Small intestine (tissue), 7 donors: ENCODE results near the gene PREX1. TPM values are rescaled to one million over a fixed set of nuclear protein-coding genes. Genes with fewer than 3 reads are reported as not detected.

Source experiments
- DNase-seq, 2 donors: peaks; one replicate each; pipeline versions ENCODE4 v3.0.0 to v3.0.0-alpha.2; 2013
- FAIRE-seq: peaks from 2 replicates; lab custom pipeline; 2012; peaks lifted over from hg19 to GRCh38; lab: Jason Lieb, UNC
- H3K27ac ChIP-seq, 3 donors: one replicate each; pipeline ENCODE4 v1.5.1; 2013; ENCODE audit warnings: low read length in 2 of 3, mild to moderate bottlenecking in 2 of 3, control low read depth in 1 of 3, inconsistent platforms in 1 of 3, low read depth in 1 of 3, moderate library complexity in 1 of 3
- H3K27me3 ChIP-seq, 3 donors: one replicate each; pipeline ENCODE4 v1.6.1; 2013; ENCODE audit warnings: low read length in 3 of 3, inconsistent platforms in 1 of 3; ENCODE audit not compliant: control insufficient read depth in 3 of 3, insufficient read depth in 3 of 3
- H3K36me3 ChIP-seq, 3 donors: one replicate each; pipeline ENCODE4 v1.6.1; 2013; ENCODE audit warnings: low read length in 3 of 3, inconsistent platforms in 1 of 3, low read depth in 1 of 3, mild to moderate bottlenecking in 1 of 3, moderate library complexity in 1 of 3; ENCODE audit not compliant: control insufficient read depth in 3 of 3, insufficient read depth in 2 of 3
- H3K4me1 ChIP-seq, 3 donors: one replicate each; pipeline ENCODE4 v1.6.1; 2013; ENCODE audit warnings: low read length in 2 of 3, inconsistent platforms in 1 of 3, low read depth in 1 of 3, mild to moderate bottlenecking in 1 of 3, moderate library complexity in 1 of 3; ENCODE audit not compliant: control insufficient read depth in 3 of 3, insufficient read depth in 2 of 3
- H3K4me3 ChIP-seq, 3 donors: one replicate each; pipeline ENCODE4 v1.5.1; 2013; ENCODE audit warnings: low read length in 3 of 3, control low read depth in 1 of 3, inconsistent platforms in 1 of 3, low read depth in 1 of 3, mild to moderate bottlenecking in 1 of 3, moderate library complexity in 1 of 3
- H3K9me3 ChIP-seq, 2 donors: one replicate each; pipeline ENCODE4 v1.6.1; 2013; ENCODE audit warnings: low read depth in 1 of 2, low read length in 1 of 2; ENCODE audit not compliant: control insufficient read depth in 2 of 2, insufficient read depth in 1 of 2
- WGBS, 3 donors: extraction: QIAGEN DNeasy Blood & Tissue Kit; methylation state at CpG; one replicate each; pipeline ENCODE4 v1.1.7; 2013; 5-methylcytosine and 5-hydroxymethylcytosine counted together
- polyA plus RNA-seq, 4 donors: library from polyadenylated mRNA; stranded (reverse) in 3 of 4; unstranded in 1 of 4; fragments of 200-250 nt in 3 of 4; fragments of 120-200 nt in 1 of 4; gene quantifications; one replicate each; pipeline versions ENCODE4 v1.2.1 to v1.2.3, GENCODE V29; 2013
- donor health status: healthy with polysubstance abuse.
- donor health status: control.
- donor health status: control.
- donor health status: Bipolar disorder and iron deficiency.
- donor health status: healthy.

The PREX1 gene
- polyA plus RNA-seq, 4 donors, result 1.8 to 9.9 (median 8.0) TPM

- WGBS, 3 donors, result 84 to 87% (median 85%) methylated on average over 1 of the region's 1 CpG
- FAIRE-seq (no peak), DNase-seq (no peak)
- Histone ChIP-seq H3K27me3 (peaks cover 0 to 2% (median 0%) of the 10 kb centered on the region in 3 donors), H3K9me3 (no peaks in the 10 kb centered on the region), H3K27ac (no peak overlapping the region), H3K4me3 (no peak overlapping the region), H3K4me1 (no peaks in the 10 kb centered on the region), H3K36me3 (no peaks in the 10 kb centered on the region)
These were observed 34.5 kb upstream of the PREX1 start for GRCh38 chr20:48862279-48862678.

- Histone ChIP-seq H3K27ac (no peak overlapping the region), H3K9me3 (no peaks in the 10 kb centered on the region), H3K36me3 (no peaks in the 10 kb centered on the region), H3K4me1 (no peaks in the 10 kb centered on the region), H3K4me3 (no peak overlapping the region), H3K27me3 (peaks cover 0 to 2% (median 0%) of the 10 kb centered on the region in 3 donors)
- FAIRE-seq, result no peak
- DNase-seq, result no peak
- 77 to 87% (median 83%) methylated on average over 2 of the region's 2 CpGs for WGBS, 3 donors
These were observed 33.6 kb upstream of the PREX1 start for GRCh38 chr20:48861444-48861843.

GRCh38 chr20:48858075-48858790, 30.4 kb upstream of the PREX1 start:
- no peak for DNase-seq
- 64 to 74% (median 70%) methylated on average over 6 of the region's 6 CpGs for WGBS, 3 donors

GRCh38 chr20:48856130-48856529, 28.3 kb upstream of the PREX1 start:
- FAIRE-seq, result no peak
- no peaks in the 10 kb centered on the region for H3K9me3 ChIP-seq

More at GRCh38 chr20:48858075-48858790, 30.4 kb upstream of the PREX1 start:
- no peaks in the 10 kb centered on the region for H3K36me3 ChIP-seq
- H3K4me3 ChIP-seq, result no peak overlapping the region
- no peak for FAIRE-seq
- no peaks in the 10 kb centered on the region for H3K4me1 ChIP-seq
- no peaks in the 10 kb centered on the region for H3K9me3 ChIP-seq
- peak overlapping the region in 1 of 3 donors; percentile 24 for H3K27ac ChIP-seq
- H3K27me3 ChIP-seq, result no peaks in the 10 kb centered on the region

GRCh38 chr20:48855046-48855445, 27.2 kb upstream of the PREX1 start:
- no peak for FAIRE-seq
- no peaks in the 10 kb centered on the region for H3K36me3 ChIP-seq
- DNase-seq, result no peak
- H3K4me1 ChIP-seq, result no peaks in the 10 kb centered on the region
- H3K9me3 ChIP-seq, result no peaks in the 10 kb centered on the region
- no peaks in the 10 kb centered on the region for H3K27me3 ChIP-seq
- H3K27ac ChIP-seq, result no peak overlapping the region
- WGBS, 3 donors, result 77 to 89% (median 88%) methylated on average over 4 of the region's 4 CpGs
- H3K4me3 ChIP-seq, result no peak overlapping the region

More at GRCh38 chr20:48856130-48856529, 28.3 kb upstream of the PREX1 start:
- Histone ChIP-seq H3K4me3 (no peak overlapping the region), H3K36me3 (no peaks in the 10 kb centered on the region), H3K4me1 (no peaks in the 10 kb centered on the region), H3K27ac (no peak overlapping the region), H3K27me3 (no peaks in the 10 kb centered on the region)
- no peak for DNase-seq
- WGBS, 3 donors, result 91 to 92% (median 91%) methylated on average over 3 to 5 of the region's 5 CpGs

- Histone ChIP-seq H3K27me3 (no peaks in the 10 kb centered on the region), H3K9me3 (no peaks in the 10 kb centered on the region), H3K4me1 (no peaks in the 10 kb centered on the region), H3K36me3 (no peaks in the 10 kb centered on the region), H3K4me3 (no peak overlapping the region), H3K27ac (no peak overlapping the region)
- FAIRE-seq (no peak), DNase-seq (no peak)
These were observed 24.8 kb upstream of the PREX1 start for GRCh38 chr20:48852609-48853008.

- Histone ChIP-seq H3K4me1 (no peaks in the 10 kb centered on the region), H3K9me3 (no peaks in the 10 kb centered on the region), H3K4me3 (no peak overlapping the region), H3K27ac (no peak overlapping the region), H3K36me3 (no peaks in the 10 kb centered on the region), H3K27me3 (peaks cover 0 to under 1% (median 0%) of the 10 kb centered on the region in 3 donors)
- no peak for DNase-seq
- WGBS, 3 donors, result 58 to 76% (median 71%) methylated on average over 6 of the region's 6 CpGs
- FAIRE-seq, result no peak
These were observed 23.8 kb upstream of the PREX1 start for GRCh38 chr20:48851579-48851978.

GRCh38 chr20:48850977-48851299, 23.1 kb upstream of the PREX1 start:
- Histone ChIP-seq H3K4me3 (no peak overlapping the region), H3K36me3 (no peaks in the 10 kb centered on the region), H3K9me3 (no peaks in the 10 kb centered on the region), H3K4me1 (no peaks in the 10 kb centered on the region), H3K27ac (no peak overlapping the region), H3K27me3 (peaks cover 0 to 5% (median 0%) of the 10 kb centered on the region in 3 donors)
- DNase-seq (no peak), FAIRE-seq (no peak)
- 83 to 86% (median 86%) methylated on average over 6 of the region's 6 CpGs for WGBS, 3 donors
